GM23248 (cell line): ENCODE data around the gene FGF14. TPM values are rescaled to one million over a fixed set of nuclear protein-coding genes. Genes with fewer than 3 reads are reported as not detected.

Source experiments
- DNase-seq: peaks from one replicate; pipeline ENCODE4 v3.0.0-alpha.2; 2015
- H2AFZ ChIP-seq: fragments of 200-600 bp; sonication (generic); 2 replicates; pipeline ENCODE4 v1.6.1; 2016; ENCODE audit warnings: antibody characterized with exemption
- H3F3A ChIP-seq: fragments of 200-600 bp; sonication (generic); 2 replicates; pipeline ENCODE4 v1.6.1; 2016; ENCODE audit warnings: mild to moderate bottlenecking, antibody characterized with exemption, mixed run types; ENCODE audit not compliant: insufficient read depth
- H3K27ac ChIP-seq: fragments of 200-600 bp; sonication (generic); 2 replicates; pipeline ENCODE4 v1.5.1; 2016; ENCODE audit warnings: mild to moderate bottlenecking
- H3K27me3 ChIP-seq: fragments of 200-600 bp; sonication (generic); replicated peaks from 2 replicates; pipeline ENCODE4 v1.6.1; 2016; ENCODE audit warnings: mild to moderate bottlenecking; ENCODE audit not compliant: insufficient read depth
- H3K36me3 ChIP-seq: fragments of 200-600 bp; sonication (generic); 2 replicates; pipeline ENCODE4 v1.6.1; 2016; ENCODE audit warnings: low read depth, mild to moderate bottlenecking
- H3K4me1 ChIP-seq: fragments of 200-600 bp; sonication (generic); 2 replicates; pipeline ENCODE4 v1.6.1; 2016; ENCODE audit warnings: mild to moderate bottlenecking; ENCODE audit not compliant: insufficient read depth
- H3K4me2 ChIP-seq: fragments of 200-600 bp; sonication (generic); one replicate; pipeline ENCODE4 v1.6.1; 2016; ENCODE audit warnings: mild to moderate bottlenecking; ENCODE audit not compliant: unreplicated experiment
- H3K4me3 ChIP-seq: fragments of 200-600 bp; sonication (generic); 2 replicates; pipeline ENCODE4 v1.5.1; 2016; ENCODE audit warnings: mild to moderate bottlenecking
- H3K79me2 ChIP-seq: fragments of 200-600 bp; sonication (generic); 2 replicates; pipeline ENCODE4 v1.6.1; 2016; ENCODE audit warnings: mild to moderate bottlenecking; ENCODE audit not compliant: insufficient read depth
- H3K9ac ChIP-seq: fragments of 200-600 bp; sonication (generic); 2 replicates; pipeline ENCODE4 v1.6.1; 2016; ENCODE audit warnings: mild to moderate bottlenecking
- H3K9me2 ChIP-seq: fragments of 200-600 bp; sonication (generic); 2 replicates; pipeline ENCODE4 v1.6.1; 2016; ENCODE audit warnings: mixed run types, mild to moderate bottlenecking, moderate library complexity; ENCODE audit not compliant: insufficient read depth
- H3K9me3 ChIP-seq: fragments of 200-600 bp; sonication (generic); one replicate; pipeline ENCODE4 v1.6.1; 2017; ENCODE audit warnings: low read depth
- H4K20me1 ChIP-seq: fragments of 200-600 bp; sonication (generic); 2 replicates; pipeline ENCODE4 v1.6.0; 2016; ENCODE audit not compliant: insufficient read depth
- EZH2 ChIP-seq: fragments of 200-600 bp; sonication (generic); IDR thresholded peaks from 2 replicates; pipeline ENCODE4 v1.6.1; 2018; ENCODE audit warnings: antibody characterized with exemption, mild to moderate bottlenecking; ENCODE audit not compliant: insufficient read depth, poor library complexity, severe bottlenecking
- EZH2phosphoT487 ChIP-seq: fragments of 200-600 bp; sonication (generic); IDR thresholded peaks from 2 replicates; pipeline ENCODE4 v1.6.1; 2018; ENCODE audit warnings: antibody characterized with exemption, moderate library complexity, mild to moderate bottlenecking, low read depth; ENCODE audit not compliant: insufficient read depth
- WGBS, 2 experiments: methylation state at CpG; one replicate each; pipeline ENCODE4 v1.1.6; 2015 to 2017; ENCODE audit warnings: low lambda C conversion rate in 2 of 2, low coverage in 1 of 2; ENCODE audit errors: missing lambda C conversion rate in 2 of 2; 5-methylcytosine and 5-hydroxymethylcytosine counted together
- in situ Hi-C: fragments of 300-500 bp; cut with MboI; formaldehyde crosslinking; loops from 2 replicates; pipeline ENCODE4 v1.15.0; 2020
- polyA plus RNA-seq: library from polyadenylated mRNA; unstranded; fragments of >200 nt; fragmentation: Nextera tagmentation; extraction: Ambion mirVana; gene quantifications from 2 replicates; pipeline ENCODE4 v1.2.1, GENCODE V29; 2016
- total RNA-seq: library from RNA; depleted of rRNA; stranded (reverse); fragments of >200 nt; shearing (Covaris generic); gene quantifications from 2 replicates; pipeline ENCODE4 v1.2.3, GENCODE V29; 2014

FGF14 gene
- total and polyA plus RNA-seq, 2 experiments from 2014 or later, result 1.9 TPM; not detected in 1

DNA sequence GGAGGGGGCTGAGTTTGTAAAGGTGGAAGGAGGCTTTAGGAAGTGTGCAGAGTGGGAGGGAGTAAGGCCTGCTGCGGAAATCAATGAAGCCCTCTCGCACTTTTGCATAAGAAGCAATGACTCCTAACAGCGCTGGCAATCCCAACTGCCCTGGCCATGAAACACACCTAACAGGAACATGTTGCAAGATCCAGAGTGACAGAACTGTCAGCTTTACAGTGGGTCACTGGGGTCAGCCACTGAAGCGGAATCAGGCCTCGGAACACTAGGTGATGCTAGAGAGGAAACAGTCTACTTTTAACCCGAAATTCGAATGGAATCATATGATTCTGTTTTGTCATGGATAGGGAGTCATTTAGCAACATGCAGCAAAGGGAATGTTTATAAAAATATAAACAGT, 54.4 kb downstream of the FGF14 start:
- in situ Hi-C loops, result no loop called here
- no peaks in the 10 kb centered on the region for H3K4me1 ChIP-seq
- H4K20me1 ChIP-seq, result no peaks in the 10 kb centered on the region
- no peaks in the 10 kb centered on the region for H3K9me3 ChIP-seq
- H3K9ac ChIP-seq, result no peak overlapping the region
- TF ChIP-seq EZH2phosphoT487 (no peak), EZH2 (no peak)
- H3K9me2 ChIP-seq, result no peaks in the 10 kb centered on the region
- H3K4me3 ChIP-seq, result no peak overlapping the region
- H2AFZ ChIP-seq, result no peak overlapping the region
- H3K4me2 ChIP-seq, result no peak overlapping the region
- H3K36me3 ChIP-seq, result no peaks in the 10 kb centered on the region
- H3F3A ChIP-seq, result no peaks in the 10 kb centered on the region
- WGBS, 2 experiments, result 62 to 70% methylated on average over 7 of the region's 7 CpGs
- no peaks in the 10 kb centered on the region for H3K79me2 ChIP-seq
- DNase-seq, result no peak
- no peak overlapping the region for H3K27ac ChIP-seq
- no peaks in the 10 kb centered on the region for H3K27me3 ChIP-seq

DNA sequence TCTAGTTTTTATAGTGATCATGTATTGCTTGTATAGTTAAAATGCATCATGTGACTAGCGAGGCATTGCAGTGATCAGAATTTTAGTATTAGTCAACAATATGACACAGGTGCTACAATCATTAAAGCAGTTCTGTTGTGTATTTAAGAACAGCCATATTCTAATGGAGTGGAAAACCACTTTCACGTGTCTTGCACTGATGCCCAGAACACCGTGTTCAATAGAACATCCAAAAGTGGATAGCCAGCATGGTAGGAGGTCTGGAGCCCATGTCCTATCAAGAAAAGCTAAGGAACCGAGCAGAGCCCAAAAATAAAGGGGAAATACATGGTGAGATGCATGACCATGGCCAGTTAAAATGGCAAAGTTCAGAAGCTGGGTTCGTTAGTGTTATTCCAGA, 55.1 kb downstream of the FGF14 start:
- Histone ChIP-seq H2AFZ (no peak overlapping the region), H3K4me3 (no peak overlapping the region)
- TF ChIP-seq EZH2phosphoT487 (no peak), EZH2 (no peak)

GRCh38 chr13:102344410-102344809, 57.4 kb downstream of the FGF14 start:
- no peaks in the 10 kb centered on the region for H3K9me3 ChIP-seq
- no peaks in the 10 kb centered on the region for H4K20me1 ChIP-seq
- H3K4me3 ChIP-seq, result no peak overlapping the region
- TF ChIP-seq EZH2phosphoT487, result no peak
- no peak for TF ChIP-seq EZH2
- H3K79me2 ChIP-seq, result no peaks in the 10 kb centered on the region
- H3K9me2 ChIP-seq, result no peaks in the 10 kb centered on the region
- H3K4me2 ChIP-seq, result no peak overlapping the region
- no peak overlapping the region for H2AFZ ChIP-seq
- in situ Hi-C loops, result no loop called here
- H3K27ac ChIP-seq, result no peak overlapping the region
- no peak for DNase-seq
- H3K9ac ChIP-seq, result no peak overlapping the region
- no peaks in the 10 kb centered on the region for H3K4me1 ChIP-seq
- no peaks in the 10 kb centered on the region for H3K27me3 ChIP-seq
- H3F3A ChIP-seq, result no peaks in the 10 kb centered on the region
- no peaks in the 10 kb centered on the region for H3K36me3 ChIP-seq

More for the DNA sequence above, 55.1 kb downstream of the FGF14 start:
- no peak overlapping the region for H3K9ac ChIP-seq
- no peak overlapping the region for H3K27ac ChIP-seq
- no peaks in the 10 kb centered on the region for H3F3A ChIP-seq
- in situ Hi-C loops, result no loop called here
- no peak overlapping the region for H3K4me2 ChIP-seq
- H3K4me1 ChIP-seq, result no peaks in the 10 kb centered on the region
- no peaks in the 10 kb centered on the region for H3K27me3 ChIP-seq
- no peak for DNase-seq
- no peaks in the 10 kb centered on the region for H4K20me1 ChIP-seq
- no peaks in the 10 kb centered on the region for H3K79me2 ChIP-seq
- H3K9me3 ChIP-seq, result no peaks in the 10 kb centered on the region
- 44 to 46% methylated on average over 5 of the region's 5 CpGs for WGBS, 2 experiments
- H3K9me2 ChIP-seq, result no peaks in the 10 kb centered on the region
- no peaks in the 10 kb centered on the region for H3K36me3 ChIP-seq

DNA sequence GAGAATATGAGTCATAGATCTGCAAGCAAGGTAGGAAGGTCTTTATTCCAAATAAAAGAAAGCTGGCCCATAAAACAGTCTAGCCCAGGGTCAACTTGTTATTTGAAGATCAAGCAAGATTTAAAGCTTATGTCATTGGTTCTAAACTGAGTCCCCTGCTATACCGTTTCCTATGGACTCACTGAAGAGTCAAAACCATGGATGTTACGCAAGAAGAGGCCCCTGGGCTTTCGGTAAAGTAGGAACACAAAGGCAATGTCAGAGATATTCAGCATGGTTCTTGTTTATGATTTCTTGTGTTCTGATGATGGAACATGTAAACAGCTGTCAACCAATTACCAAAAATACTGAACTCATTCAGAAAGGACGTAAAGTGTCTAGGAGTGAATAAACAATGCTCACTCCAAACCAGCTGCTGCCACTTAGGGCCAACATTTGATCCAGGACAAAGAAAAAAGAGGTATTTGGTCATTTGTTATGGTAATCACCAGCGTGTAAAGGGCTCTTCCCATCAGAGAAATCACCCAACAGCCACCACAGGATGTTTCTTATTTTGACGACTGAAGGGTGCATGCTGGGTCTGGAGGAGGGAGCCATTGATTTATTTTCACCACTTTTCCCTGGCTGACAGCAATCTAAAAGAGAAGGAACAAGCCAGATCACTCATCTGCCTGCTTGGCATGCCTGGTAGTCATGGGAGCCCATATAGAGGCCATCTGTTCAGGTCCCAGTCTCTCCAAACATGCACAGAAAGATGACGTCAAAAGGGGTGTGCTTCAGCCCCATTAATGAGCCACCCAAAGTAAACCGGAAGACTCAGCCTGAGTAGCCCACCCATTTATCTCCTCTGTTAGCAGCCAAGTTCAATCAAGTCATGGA, 68.3 kb downstream of the FGF14 start:
- Histone ChIP-seq H3K27me3 (no peaks in the 10 kb centered on the region), H3F3A (no peaks in the 10 kb centered on the region), H3K79me2 (no peaks in the 10 kb centered on the region), H3K4me1 (no peaks in the 10 kb centered on the region), H3K36me3 (no peaks in the 10 kb centered on the region), H3K4me3 (no peak overlapping the region), H3K9ac (no peak overlapping the region), H3K27ac (no peak overlapping the region), H3K9me2 (no peaks in the 10 kb centered on the region), H3K9me3 (no peaks in the 10 kb centered on the region), H3K4me2 (no peak overlapping the region), H4K20me1 (no peaks in the 10 kb centered on the region), H2AFZ (no peak overlapping the region)
- DNase-seq, result no peak
- in situ Hi-C loops, result no loop called here
- 29 to 33% methylated on average over 8 of the region's 8 CpGs for WGBS, 2 experiments
- TF ChIP-seq EZH2phosphoT487 (no peak), EZH2 (no peak)

DNA sequence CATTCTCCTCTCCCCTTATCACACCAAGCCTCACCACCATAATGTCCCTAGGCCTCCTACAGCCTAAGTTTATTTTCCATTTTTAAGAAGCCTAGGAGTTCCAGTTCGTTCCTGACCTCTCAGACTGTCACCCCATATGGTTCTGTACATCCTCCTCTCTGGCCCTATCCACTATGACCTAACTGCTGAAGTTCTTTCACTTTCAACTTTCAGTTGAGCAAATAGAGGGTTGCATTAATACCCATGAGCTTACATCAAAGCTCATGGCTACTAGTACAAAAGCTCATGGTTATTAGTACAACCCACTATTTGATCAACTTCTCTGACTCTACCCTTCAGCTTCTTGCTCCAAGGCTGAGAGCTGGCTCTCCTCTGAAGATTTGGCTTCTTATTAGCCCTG, 72.9 kb downstream of the FGF14 start:
- Histone ChIP-seq H3K4me3 (no peak overlapping the region), H3K27me3 (no peaks in the 10 kb centered on the region), H3K36me3 (no peaks in the 10 kb centered on the region), H3K79me2 (no peaks in the 10 kb centered on the region), H3K27ac (no peak overlapping the region), H3K4me2 (no peak overlapping the region), H3K9me2 (no peaks in the 10 kb centered on the region), H3K4me1 (no peaks in the 10 kb centered on the region), H4K20me1 (no peaks in the 10 kb centered on the region), H2AFZ (no peak overlapping the region), H3K9me3 (no peaks in the 10 kb centered on the region), H3K9ac (no peak overlapping the region), H3F3A (no peaks in the 10 kb centered on the region)
- no peak for TF ChIP-seq EZH2phosphoT487
- 18 to 38% methylated on average over 1 of the region's 1 CpG for WGBS, 2 experiments
- in situ Hi-C loops, result no loop called here
- DNase-seq, result no peak
